Measurements from ENCODE around the gene SH2D4B. TPM values are rescaled to one million over a fixed set of nuclear protein-coding genes. Genes with fewer than 3 reads are reported as not detected.

SH2D4B gene
- total RNA-seq, 1 donor from 2014 or later, result 0.12 TPM

GRCh38 chr10:80512031-80512526 lies 25.6 kb upstream of the SH2D4B start:
- no peak for DNase-seq (ENCODE audit: low spot score, unreplicated experiment)
- TF ChIP-seq, protein P1, sequence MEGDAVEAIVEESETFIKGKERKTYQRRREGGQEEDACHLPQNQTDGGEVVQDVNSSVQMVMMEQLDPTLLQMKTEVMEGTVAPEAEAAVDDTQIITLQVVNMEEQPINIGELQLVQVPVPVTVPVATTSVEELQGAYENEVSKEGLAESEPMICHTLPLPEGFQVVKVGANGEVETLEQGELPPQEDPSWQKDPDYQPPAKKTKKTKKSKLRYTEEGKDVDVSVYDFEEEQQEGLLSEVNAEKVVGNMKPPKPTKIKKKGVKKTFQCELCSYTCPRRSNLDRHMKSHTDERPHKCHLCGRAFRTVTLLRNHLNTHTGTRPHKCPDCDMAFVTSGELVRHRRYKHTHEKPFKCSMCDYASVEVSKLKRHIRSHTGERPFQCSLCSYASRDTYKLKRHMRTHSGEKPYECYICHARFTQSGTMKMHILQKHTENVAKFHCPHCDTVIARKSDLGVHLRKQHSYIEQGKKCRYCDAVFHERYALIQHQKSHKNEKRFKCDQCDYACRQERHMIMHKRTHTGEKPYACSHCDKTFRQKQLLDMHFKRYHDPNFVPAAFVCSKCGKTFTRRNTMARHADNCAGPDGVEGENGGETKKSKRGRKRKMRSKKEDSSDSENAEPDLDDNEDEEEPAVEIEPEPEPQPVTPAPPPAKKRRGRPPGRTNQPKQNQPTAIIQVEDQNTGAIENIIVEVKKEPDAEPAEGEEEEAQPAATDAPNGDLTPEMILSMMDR (IDR thresholded peaks at IDR 0.05; ENCODE audit: unreplicated experiment), result no peak
- no peak overlapping the region for H3K4me3 Mint-ChIP-seq (ENCODE audit: low read depth)
- H3K36me3 Mint-ChIP-seq (ENCODE audit: insufficient read depth), result peaks cover 30% of the 10 kb centered on the region
- no peaks in the 10 kb centered on the region for H3K27me3 Mint-ChIP-seq
- H3K9me3 Mint-ChIP-seq (ENCODE audit: low read depth), result no peaks in the 10 kb centered on the region
- H3K4me1 Mint-ChIP-seq (ENCODE audit: low read depth), result peaks cover 8% of the 10 kb centered on the region
- peak overlapping the region; percentile 91 for H3K27ac Mint-ChIP-seq

DNA sequence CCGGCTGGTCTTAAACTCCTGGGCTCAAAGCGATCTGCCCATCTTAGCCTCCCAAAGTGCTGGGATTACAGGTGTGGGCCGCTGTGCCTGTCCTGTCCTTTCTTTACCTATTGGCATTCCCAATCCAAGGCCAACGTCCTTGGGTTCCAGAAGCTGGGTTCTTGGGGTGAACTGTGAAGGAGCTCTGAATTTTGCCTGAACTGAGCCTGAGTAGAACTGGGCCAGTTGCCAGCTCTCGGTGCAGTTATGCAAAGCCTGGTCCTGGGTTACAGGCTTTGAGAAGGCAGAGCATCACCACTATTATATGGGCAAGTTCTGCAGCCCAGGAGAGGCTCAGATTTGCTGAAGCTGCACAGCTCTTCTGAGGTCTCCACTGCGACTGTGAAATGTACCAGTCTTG lies 24.6 kb upstream of the SH2D4B start:
- H3K27ac Mint-ChIP-seq, result no peak overlapping the region
- H3K36me3 Mint-ChIP-seq (ENCODE audit: insufficient read depth), result peaks cover 32% of the 10 kb centered on the region
- DNase-seq (ENCODE audit: low spot score, unreplicated experiment), result no peak
- H3K4me1 Mint-ChIP-seq (ENCODE audit: low read depth), result peaks cover 4% of the 10 kb centered on the region
- H3K9me3 Mint-ChIP-seq (ENCODE audit: low read depth), result no peaks in the 10 kb centered on the region
- H3K27me3 Mint-ChIP-seq, result no peaks in the 10 kb centered on the region
- TF ChIP-seq, protein P1 (IDR thresholded peaks at IDR 0.05; ENCODE audit: unreplicated experiment), result no peak
- no peak overlapping the region for H3K4me3 Mint-ChIP-seq (ENCODE audit: low read depth)

DNA sequence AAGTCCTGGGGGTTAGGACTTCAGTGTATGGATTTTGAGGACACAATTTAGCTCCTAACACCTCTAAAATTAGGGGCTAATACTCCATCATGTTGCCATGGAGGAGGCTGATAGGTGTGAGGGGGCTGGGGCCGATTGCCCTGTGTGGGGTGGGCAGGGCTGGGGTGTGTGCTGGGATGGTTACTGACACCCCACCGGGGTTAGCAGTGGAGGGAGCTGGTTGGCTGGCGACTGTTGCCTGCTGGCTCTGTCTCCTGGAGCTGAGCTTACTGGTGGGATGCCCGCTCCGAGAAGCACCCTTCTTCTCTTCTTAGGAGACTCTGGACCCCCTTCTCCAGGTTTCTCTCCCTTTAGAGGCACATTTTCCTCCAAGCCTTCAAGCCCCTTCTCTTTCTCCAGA lies 22.2 kb upstream of the SH2D4B start:
- Mint-ChIP-seq H3K36me3 (ENCODE audit: insufficient read depth) (peaks cover 29% of the 10 kb centered on the region), H3K4me1 (ENCODE audit: low read depth) (peaks cover 4% of the 10 kb centered on the region)
- TF ChIP-seq, protein P1 (IDR thresholded peaks at IDR 0.05; ENCODE audit: unreplicated experiment), result no peak

DNA sequence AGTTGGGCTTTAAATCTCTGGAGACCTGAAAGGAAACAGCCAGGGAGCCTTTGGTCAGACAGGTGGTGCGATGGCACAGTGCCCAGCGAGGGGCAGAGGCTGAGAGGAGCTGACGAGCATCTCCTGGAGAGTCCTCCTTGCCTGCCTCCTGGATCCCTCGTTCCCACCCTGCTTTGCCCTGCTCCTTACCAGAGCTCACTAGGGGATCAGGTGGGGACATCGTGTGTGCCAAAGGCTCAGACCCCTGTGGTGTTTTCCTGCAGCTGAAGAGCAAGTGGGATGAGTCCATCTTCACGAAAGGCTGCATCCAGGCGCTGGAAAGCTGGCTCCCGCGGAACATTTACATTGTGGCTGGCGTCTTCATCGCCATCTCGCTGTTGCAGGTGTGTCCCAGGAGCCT lies 21.8 kb upstream of the SH2D4B start:
- no peaks in the 10 kb centered on the region for H3K9me3 Mint-ChIP-seq (ENCODE audit: low read depth)
- no peaks in the 10 kb centered on the region for H3K27me3 Mint-ChIP-seq
- DNase-seq (ENCODE audit: low spot score, unreplicated experiment), result no peak
- H3K27ac Mint-ChIP-seq, result no peak overlapping the region
- peaks cover 4% of the 10 kb centered on the region for H3K4me1 Mint-ChIP-seq (ENCODE audit: low read depth)
- H3K4me3 Mint-ChIP-seq (ENCODE audit: low read depth), result no peak overlapping the region
- peaks cover 33% of the 10 kb centered on the region for H3K36me3 Mint-ChIP-seq (ENCODE audit: insufficient read depth)
- TF ChIP-seq, protein P1 (IDR thresholded peaks at IDR 0.05; ENCODE audit: unreplicated experiment), result no peak

More for the DNA sequence above, 22.2 kb upstream of the SH2D4B start:
- DNase-seq (ENCODE audit: low spot score, unreplicated experiment), result no peak
- Mint-ChIP-seq H3K9me3 (ENCODE audit: low read depth) (no peaks in the 10 kb centered on the region), H3K27me3 (no peaks in the 10 kb centered on the region), H3K4me3 (ENCODE audit: low read depth) (no peak overlapping the region), H3K27ac (no peak overlapping the region)

DNA sequence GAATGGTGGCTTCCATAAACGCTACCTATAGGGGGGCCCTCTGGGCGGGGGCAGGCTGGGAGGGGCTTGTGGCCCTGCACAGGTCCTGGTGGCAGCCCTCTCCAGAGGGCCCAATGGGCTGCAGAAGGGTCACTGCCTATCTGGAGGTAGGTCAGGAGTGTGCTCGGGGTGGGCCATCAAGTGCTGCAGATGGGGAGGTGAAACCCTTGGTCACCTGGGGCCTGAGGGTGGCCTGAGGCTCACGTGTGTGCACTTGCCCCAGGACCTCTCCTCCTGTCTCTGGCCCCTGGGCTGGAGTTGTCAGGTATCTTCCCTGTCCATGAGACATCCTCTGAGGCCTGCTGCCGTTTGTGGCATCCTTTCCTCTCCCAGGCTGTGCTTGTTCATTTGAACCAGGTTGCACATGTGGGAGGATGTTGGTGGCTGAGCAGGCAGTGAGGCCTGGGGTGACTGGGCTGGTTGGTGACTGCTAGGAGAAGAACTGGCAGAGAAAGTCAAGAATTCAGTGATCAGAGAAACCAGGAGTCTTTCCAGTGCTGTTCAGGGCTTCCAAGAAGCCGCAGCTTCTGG lies 21.1 kb upstream of the SH2D4B start:
- no peaks in the 10 kb centered on the region for H3K9me3 Mint-ChIP-seq (ENCODE audit: low read depth)
- H3K4me3 Mint-ChIP-seq (ENCODE audit: low read depth), result no peak overlapping the region
- peak overlapping the region; percentile 59 for H3K27ac Mint-ChIP-seq
- DNase-seq (ENCODE audit: low spot score, unreplicated experiment), result no peak
- H3K36me3 Mint-ChIP-seq (ENCODE audit: insufficient read depth), result peaks cover 33% of the 10 kb centered on the region
- peaks cover 4% of the 10 kb centered on the region for H3K4me1 Mint-ChIP-seq (ENCODE audit: low read depth)
- H3K27me3 Mint-ChIP-seq, result no peaks in the 10 kb centered on the region
- TF ChIP-seq, protein P1 (IDR thresholded peaks at IDR 0.05; ENCODE audit: unreplicated experiment), result no peak
